Vagina (tissue), 2 donors: ENCODE data around the gene NCOA4.

Source experiments
- CTCF ChIP-seq, 3 experiments: fragments of 450-650 bp in 2 of 3; fragments of 200-600 bp in 1 of 3; sonication (generic) in 1 of 3; IDR thresholded peaks; one replicate each; pipeline ENCODE4 v1.5.1; 2017 to 2019; ENCODE audit warnings: antibody characterized with exemption in 3 of 3, mild to moderate bottlenecking in 2 of 3, moderate library complexity in 2 of 3
- POLR2AphosphoS5 ChIP-seq, 2 donors: sonication (generic); formaldehyde crosslinking; IDR thresholded peaks; one replicate each; pipeline ENCODE4 v1.9.0; 2017; ENCODE audit warnings: antibody characterized with exemption in 2 of 2, mild to moderate bottlenecking in 2 of 2, low read depth in 1 of 2; ENCODE audit not compliant: insufficient read depth in 1 of 2

DNA sequence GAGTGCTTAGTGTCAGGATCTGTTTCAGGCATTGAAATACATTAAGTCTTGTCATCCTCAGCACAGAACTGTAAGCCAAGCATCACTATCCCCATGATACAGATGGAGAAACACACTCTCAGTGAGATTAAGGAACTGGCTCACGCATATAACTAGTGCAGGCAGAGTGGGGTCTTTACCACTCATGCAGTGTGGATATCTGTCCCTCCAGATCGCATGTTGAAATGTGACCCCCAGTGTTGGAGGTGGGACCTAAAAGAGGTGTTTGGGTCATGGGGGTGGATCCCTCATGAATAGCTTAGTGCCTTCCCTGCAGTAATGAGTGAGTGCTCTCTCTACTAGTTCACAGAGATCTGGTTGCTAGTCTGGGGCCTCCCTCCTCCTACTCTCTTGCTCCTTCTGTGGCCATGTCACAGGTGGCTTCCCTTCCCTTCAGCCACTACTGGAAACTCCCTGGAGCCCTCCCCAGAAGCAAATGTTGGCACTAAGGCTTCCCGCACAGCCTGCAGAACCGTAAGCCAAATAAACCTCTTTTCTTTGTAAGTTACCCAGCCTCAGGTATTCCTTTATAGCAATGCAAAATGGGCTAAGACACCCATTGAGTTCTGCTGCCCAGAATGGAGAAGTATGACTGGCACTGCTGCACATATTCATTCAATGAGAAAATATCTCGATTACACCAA is 47.4 kb upstream of the NCOA4 start:
- no peak for TF ChIP-seq CTCF (IDR thresholded peaks at IDR 0.05)
- TF ChIP-seq POLR2AphosphoS5 (IDR thresholded peaks at IDR 0.05; ENCODE audit: insufficient read depth in 1 of 2, low read depth in 1 of 2): no peak
